Left ventricle myocardium inferior (tissue), 1 donor: Measurements from ENCODE around the gene PRKCB. TPM values are rescaled to one million over a fixed set of nuclear protein-coding genes. Genes with fewer than 3 reads are reported as not detected.

Source experiments
- DNase-seq: peaks from one replicate; pipeline ENCODE4 v3.0.0-alpha.2; 2020
- H3K27ac ChIP-seq: fragments of 200-600 bp; replicated peaks from 2 replicates; pipeline ENCODE4 v1.8.0; 2021
- H3K27me3 ChIP-seq: fragments of 200-600 bp; 2 replicates; pipeline ENCODE4 v1.8.0; 2021; ENCODE audit warnings: low read depth
- H3K36me3 ChIP-seq: fragments of 200-600 bp; 2 replicates; pipeline ENCODE4 v1.8.0; 2021
- H3K4me1 ChIP-seq: fragments of 200-600 bp; 2 replicates; pipeline ENCODE4 v1.8.0; 2021
- H3K4me3 ChIP-seq: fragments of 200-600 bp; 2 replicates; pipeline ENCODE4 v1.8.0; 2021; ENCODE audit warnings: mild to moderate bottlenecking, moderate library complexity
- H3K9me3 ChIP-seq: fragments of 200-600 bp; replicated peaks from 2 replicates; pipeline ENCODE4 v1.8.0; 2021
- CTCF ChIP-seq: fragments of 200-600 bp; IDR thresholded peaks from 2 replicates; pipeline ENCODE4 v1.8.0; 2021; ENCODE audit warnings: antibody characterized with exemption, mild to moderate bottlenecking, borderline replicate concordance
- intact Hi-C: fragments of 100-400 bp; cut with micrococcal nuclease; formaldehyde crosslinking; loops from one replicate; pipeline ENCODE4 v1.11.0; 2022
- total RNA-seq: library from RNA; stranded (reverse); fragmentation: NEBNext Ultra II Directional; extraction: Animal tissue kit (Norgen Biotek cat#: 25700); gene quantifications from one replicate; pipeline ENCODE4 v1.2.1, GENCODE V29; 2021
- donor health status: DM: no; HTN: yes; CAD: no; lungs with severe emphysema.

PRKCB gene
- total RNA-seq, 1 donor from 2014 or later, result 1.6 TPM

- no peak for DNase-seq
- no peak overlapping the region for H3K4me3 ChIP-seq
- H3K9me3 ChIP-seq, result no peaks in the 10 kb centered on the region
- H3K4me1 ChIP-seq, result no peaks in the 10 kb centered on the region
- H3K27me3 ChIP-seq, result no peaks in the 10 kb centered on the region
- no peak for TF ChIP-seq CTCF
- no peaks in the 10 kb centered on the region for H3K36me3 ChIP-seq
- intact Hi-C loops, result no loop called here
- H3K27ac ChIP-seq, result no peak overlapping the region
Observed at GRCh38 chr16:24125214-24125613, 289.4 kb downstream of the PRKCB start.

GRCh38 chr16:24129412-24129918 lies 293.7 kb downstream of the PRKCB start:
- Histone ChIP-seq H3K27ac (no peak overlapping the region), H3K4me3 (no peak overlapping the region), H3K36me3 (no peaks in the 10 kb centered on the region), H3K9me3 (no peaks in the 10 kb centered on the region), H3K27me3 (no peaks in the 10 kb centered on the region), H3K4me1 (no peaks in the 10 kb centered on the region)
- intact Hi-C loops, result no loop called here
- TF ChIP-seq CTCF, result no peak
- no peak for DNase-seq

- DNase-seq, result no peak
- no peaks in the 10 kb centered on the region for H3K27me3 ChIP-seq
- no peaks in the 10 kb centered on the region for H3K36me3 ChIP-seq
- H3K4me3 ChIP-seq, result no peak overlapping the region
- no peak for TF ChIP-seq CTCF
- H3K4me1 ChIP-seq, result no peaks in the 10 kb centered on the region
- intact Hi-C loops, result no loop called here
- H3K9me3 ChIP-seq, result no peaks in the 10 kb centered on the region
- H3K27ac ChIP-seq, result no peak overlapping the region
Observed at GRCh38 chr16:24130494-24131085, 294.8 kb downstream of the PRKCB start.

GRCh38 chr16:24131294-24131693 lies 295.5 kb downstream of the PRKCB start:
- intact Hi-C loops, result no loop called here
- TF ChIP-seq CTCF, result no peak
- Histone ChIP-seq H3K27me3 (no peaks in the 10 kb centered on the region), H3K36me3 (no peaks in the 10 kb centered on the region), H3K4me1 (no peaks in the 10 kb centered on the region), H3K27ac (no peak overlapping the region), H3K4me3 (no peak overlapping the region), H3K9me3 (no peaks in the 10 kb centered on the region)
- no peak for DNase-seq

- no peaks in the 10 kb centered on the region for H3K9me3 ChIP-seq
- no peak for TF ChIP-seq CTCF
- H3K4me1 ChIP-seq, result no peaks in the 10 kb centered on the region
- H3K36me3 ChIP-seq, result no peaks in the 10 kb centered on the region
- no peaks in the 10 kb centered on the region for H3K27me3 ChIP-seq
- no peak overlapping the region for H3K27ac ChIP-seq
- H3K4me3 ChIP-seq, result no peak overlapping the region
- intact Hi-C loops, result no loop called here
- no peak for DNase-seq
Observed at GRCh38 chr16:24132048-24132796, 296.4 kb downstream of the PRKCB start.
